Peyer's patch (tissue), 4 donors: ENCODE data around the gene CYP2C9.

Experiments used
- POLR2A ChIP-seq, 2 donors: fragments of 450-650 bp; IDR thresholded peaks; one replicate each; pipeline ENCODE4 v1.5.1; 2017; ENCODE audit warnings: antibody characterized with exemption in 2 of 2, mild to moderate bottlenecking in 2 of 2, moderate library complexity in 2 of 2
- TF ChIP-seq, protein P1 (sequence below), 6 experiments: fragments of 450-650 bp in 4 of 6; fragments of 200-600 bp in 2 of 6; sonication (generic) in 1 of 6; IDR thresholded peaks; one replicate each; pipeline ENCODE4 v1.5.1; 2017 to 2019; ENCODE audit warnings: antibody characterized with exemption in 6 of 6, mild to moderate bottlenecking in 3 of 6, moderate library complexity in 1 of 6

DNA sequence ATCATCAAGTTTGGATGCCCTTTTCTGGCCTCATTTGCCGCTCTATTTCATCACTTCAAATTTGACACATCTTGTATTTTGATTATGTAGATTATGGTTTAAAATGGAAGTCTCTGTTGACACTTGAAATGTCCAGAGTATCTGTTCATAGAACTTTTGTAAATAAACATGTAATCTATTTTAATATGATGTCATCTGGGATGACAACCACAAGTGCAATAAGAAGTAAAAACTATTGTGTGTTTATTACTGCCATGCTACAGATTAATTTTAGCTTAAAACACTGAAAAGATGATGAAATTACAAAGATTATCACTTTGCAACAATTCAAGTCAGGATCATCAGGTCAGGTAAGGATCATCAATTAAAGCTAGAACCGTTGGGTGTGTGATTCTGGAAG, 100.8 kb downstream of the CYP2C9 start:
- TF ChIP-seq POLR2A (IDR thresholded peaks at IDR 0.05) = no peak
- TF ChIP-seq, protein P1, sequence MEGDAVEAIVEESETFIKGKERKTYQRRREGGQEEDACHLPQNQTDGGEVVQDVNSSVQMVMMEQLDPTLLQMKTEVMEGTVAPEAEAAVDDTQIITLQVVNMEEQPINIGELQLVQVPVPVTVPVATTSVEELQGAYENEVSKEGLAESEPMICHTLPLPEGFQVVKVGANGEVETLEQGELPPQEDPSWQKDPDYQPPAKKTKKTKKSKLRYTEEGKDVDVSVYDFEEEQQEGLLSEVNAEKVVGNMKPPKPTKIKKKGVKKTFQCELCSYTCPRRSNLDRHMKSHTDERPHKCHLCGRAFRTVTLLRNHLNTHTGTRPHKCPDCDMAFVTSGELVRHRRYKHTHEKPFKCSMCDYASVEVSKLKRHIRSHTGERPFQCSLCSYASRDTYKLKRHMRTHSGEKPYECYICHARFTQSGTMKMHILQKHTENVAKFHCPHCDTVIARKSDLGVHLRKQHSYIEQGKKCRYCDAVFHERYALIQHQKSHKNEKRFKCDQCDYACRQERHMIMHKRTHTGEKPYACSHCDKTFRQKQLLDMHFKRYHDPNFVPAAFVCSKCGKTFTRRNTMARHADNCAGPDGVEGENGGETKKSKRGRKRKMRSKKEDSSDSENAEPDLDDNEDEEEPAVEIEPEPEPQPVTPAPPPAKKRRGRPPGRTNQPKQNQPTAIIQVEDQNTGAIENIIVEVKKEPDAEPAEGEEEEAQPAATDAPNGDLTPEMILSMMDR (IDR thresholded peaks at IDR 0.05) = no peak
